LNCaP clone FGC (cell line): ENCODE measurements around the gene BAZ2B.
"Not testable (repeated sequence)": the region's sequence is repeated elsewhere in the genome, so short reads cannot be mapped to it uniquely, and the experiment has no call there.

Source experiments
- DNase-seq: peaks from one replicate; pipeline ENCODE4 v3.0.0-alpha.2; 2011; ENCODE audit warnings: low read depth
- H3K4me3 ChIP-seq: 2 replicates; pipeline ENCODE4 v1.5.1; 2011; ENCODE audit warnings: mild to moderate bottlenecking, low read depth, low read length, control low read depth
- TF ChIP-seq, protein P1 (sequence below): IDR thresholded peaks from 2 replicates; pipeline ENCODE4 v1.5.1; 2012; ENCODE audit warnings: mild to moderate bottlenecking; ENCODE audit not compliant: control insufficient read depth, insufficient read depth; ENCODE audit errors: extremely low read depth

Gene BAZ2B

DNA sequence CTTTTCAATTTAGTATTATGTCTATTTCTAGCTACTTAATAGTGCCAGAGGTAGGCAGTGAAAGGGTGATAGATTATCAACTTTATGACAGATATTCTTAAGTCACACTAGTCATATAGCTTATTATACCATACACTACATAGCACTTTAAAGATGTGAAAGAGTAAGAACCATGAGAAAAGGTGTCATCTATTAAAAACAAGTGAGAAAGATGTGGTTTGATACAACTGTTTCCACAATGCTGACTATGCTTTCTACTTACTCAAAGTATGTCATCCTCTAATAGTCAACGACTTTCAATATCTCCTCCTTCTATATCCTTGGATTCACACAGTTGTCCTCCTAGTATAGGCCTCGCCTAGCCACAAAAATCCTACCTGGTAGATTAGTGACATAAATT, 196.9 kb downstream of the BAZ2B start:
- no peak overlapping the region for H3K4me3 ChIP-seq

DNA sequence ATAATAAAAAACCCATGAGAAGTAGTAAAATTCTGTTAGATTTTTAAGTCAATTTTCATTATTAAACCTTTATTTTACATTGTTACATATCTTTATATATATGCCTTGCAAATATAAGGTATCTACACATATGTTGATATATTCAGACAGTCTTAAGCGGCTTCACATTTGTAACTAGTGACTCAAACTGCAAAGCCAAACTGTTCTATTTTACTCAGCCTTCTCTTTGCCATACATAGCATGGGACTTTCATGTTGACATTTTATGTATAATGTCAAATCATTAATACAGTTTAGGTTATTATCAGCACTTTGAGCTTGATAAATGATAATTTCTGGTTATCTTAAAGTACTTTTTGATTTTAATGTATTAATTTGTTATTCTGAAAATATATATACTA, 204.9 kb downstream of the BAZ2B start:
- TF ChIP-seq, protein P1, sequence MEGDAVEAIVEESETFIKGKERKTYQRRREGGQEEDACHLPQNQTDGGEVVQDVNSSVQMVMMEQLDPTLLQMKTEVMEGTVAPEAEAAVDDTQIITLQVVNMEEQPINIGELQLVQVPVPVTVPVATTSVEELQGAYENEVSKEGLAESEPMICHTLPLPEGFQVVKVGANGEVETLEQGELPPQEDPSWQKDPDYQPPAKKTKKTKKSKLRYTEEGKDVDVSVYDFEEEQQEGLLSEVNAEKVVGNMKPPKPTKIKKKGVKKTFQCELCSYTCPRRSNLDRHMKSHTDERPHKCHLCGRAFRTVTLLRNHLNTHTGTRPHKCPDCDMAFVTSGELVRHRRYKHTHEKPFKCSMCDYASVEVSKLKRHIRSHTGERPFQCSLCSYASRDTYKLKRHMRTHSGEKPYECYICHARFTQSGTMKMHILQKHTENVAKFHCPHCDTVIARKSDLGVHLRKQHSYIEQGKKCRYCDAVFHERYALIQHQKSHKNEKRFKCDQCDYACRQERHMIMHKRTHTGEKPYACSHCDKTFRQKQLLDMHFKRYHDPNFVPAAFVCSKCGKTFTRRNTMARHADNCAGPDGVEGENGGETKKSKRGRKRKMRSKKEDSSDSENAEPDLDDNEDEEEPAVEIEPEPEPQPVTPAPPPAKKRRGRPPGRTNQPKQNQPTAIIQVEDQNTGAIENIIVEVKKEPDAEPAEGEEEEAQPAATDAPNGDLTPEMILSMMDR: no peak
- DNase-seq: no peak
- no peak overlapping the region for H3K4me3 ChIP-seq

More for the DNA sequence above, 196.9 kb downstream of the BAZ2B start:
- DNase-seq: no peak
- TF ChIP-seq, protein P1: no peak

DNA sequence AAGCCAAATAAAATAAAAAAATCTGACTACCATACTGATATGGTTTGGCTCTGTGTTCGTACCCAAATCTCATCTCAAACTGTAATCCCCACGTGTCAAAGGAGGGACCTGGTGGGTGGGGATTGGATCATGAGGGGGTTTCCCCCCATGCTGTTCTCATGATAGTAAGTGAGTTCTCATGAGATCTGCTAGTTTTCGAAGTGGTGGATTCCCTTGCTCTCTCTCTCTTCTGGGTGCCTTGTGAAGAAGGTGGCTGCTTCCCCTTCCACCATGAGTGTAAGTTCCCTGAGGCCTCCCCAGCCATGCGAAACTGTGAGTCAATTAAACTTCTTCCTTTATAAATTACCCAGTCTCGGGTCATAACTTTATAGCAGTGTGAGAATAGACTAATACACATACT, 206.1 kb downstream of the BAZ2B start:
- H3K4me3 ChIP-seq: no peak overlapping the region
- no peak for DNase-seq
- TF ChIP-seq, protein P1: no peak

DNA sequence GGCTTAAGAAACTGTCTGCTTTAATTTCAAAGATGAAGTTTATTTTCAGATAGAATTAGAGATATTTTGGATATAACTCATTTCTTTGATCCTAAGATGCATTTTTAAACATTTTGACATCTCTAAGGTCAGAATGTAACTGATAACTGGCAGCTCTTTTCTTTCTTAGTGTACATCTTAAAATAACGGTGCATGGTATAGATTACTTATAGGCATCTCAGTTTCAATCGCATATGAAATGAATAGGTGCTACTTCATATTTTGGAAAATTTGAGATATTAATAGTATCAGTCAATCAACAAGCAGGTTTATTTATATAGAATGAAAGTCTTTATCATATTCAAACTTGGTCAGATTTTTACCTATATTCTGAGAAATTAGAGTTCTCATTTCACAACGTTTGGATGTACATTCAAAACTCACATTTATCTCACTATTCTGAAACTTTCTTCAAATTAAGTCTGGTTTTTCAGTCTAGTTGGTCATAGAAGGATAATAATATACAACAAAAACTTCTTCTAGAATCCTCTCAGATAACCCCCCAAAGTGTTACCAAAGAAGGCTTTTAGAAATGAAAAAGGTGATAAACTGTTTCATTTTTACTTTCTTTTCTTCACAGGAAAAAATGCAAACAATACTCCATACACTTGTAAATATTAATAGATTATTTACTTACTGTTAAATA, 207.1 kb downstream of the BAZ2B start:
- no peak for DNase-seq
- TF ChIP-seq, protein P1: no peak
- H3K4me3 ChIP-seq: no peak overlapping the region

DNA sequence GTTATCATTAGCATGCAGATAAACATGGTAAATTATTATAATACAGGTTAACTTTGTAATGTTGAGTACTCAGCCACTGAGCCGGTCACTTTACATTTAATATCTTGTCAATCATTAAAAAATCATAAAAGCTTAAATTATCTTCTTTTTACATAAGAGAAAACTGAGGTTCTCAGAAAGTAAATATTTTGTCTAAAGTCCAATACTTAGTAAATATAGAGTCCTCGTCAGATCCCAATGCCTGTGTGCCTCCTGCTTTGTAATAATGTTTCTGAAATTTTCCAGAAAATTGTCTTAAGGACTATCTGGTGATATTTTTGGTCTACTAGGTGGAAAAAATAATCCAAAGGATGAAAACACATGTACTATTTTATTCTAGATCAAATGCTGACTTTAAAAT, 213.6 kb downstream of the BAZ2B start:
- no peak overlapping the region for H3K4me3 ChIP-seq
- DNase-seq: no peak
- TF ChIP-seq, protein P1: no peak

DNA sequence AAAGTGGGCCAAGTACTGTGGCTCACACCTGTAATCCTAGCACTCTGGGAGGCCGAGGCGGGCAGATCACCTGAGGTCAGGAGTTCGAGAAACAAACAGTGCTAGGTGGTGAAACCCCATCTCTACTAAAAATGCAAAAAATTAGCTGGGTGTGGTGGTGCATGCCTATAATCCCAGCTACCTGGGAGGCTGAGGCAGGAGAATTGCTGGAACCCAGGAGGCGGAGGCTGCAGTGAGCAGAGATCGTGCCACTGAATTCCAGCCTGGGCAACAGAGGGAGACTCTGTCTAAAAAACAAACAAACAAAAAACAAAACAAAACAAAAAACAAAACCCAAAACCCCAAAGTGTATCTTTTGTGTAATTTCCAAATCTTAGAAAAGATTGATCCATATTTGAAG, 214.2 kb downstream of the BAZ2B start:
- not testable (repeated sequence) for DNase-seq, H3K4me3 ChIP-seq

DNA sequence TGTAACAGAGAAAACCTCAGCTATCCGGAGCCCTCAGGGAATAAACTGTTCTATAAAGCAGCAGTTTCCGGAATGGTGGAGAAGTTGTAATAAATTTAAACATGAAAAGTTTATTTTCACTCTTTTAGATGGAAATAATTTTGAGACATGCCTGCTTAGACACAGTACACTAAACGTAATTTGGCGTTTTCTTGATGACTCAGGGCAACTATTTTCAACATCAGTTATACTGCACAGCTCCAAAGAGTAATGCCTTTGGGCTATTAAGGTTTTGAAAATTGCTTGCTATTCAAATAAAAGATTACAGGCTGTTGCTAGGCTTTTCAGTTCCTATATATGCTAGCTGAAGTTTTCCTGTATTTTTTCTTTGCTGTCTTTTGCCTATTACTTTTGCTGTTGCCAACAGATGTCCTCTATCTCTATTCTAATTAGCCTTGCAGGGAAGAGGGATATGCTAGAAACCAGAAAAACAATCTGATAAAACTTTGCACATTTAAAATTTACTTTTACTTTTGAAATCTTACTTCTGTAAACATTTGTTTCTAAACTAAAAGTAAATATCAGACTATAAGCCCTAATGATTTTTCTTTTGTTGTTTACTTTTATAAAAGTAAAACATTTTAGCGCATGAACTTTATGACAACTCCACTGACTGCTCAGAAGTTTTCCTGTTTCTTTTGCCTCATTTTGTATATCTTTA, 216.5 kb downstream of the BAZ2B start:
- H3K4me3 ChIP-seq: peak overlapping the region; percentile 18; the same call in 1 of the 2 replicates
- DNase-seq: peak; percentile 56
- TF ChIP-seq, protein P1: no peak
